ENCODE data around the gene PDGFA. TPM values are rescaled to one million over a fixed set of nuclear protein-coding genes. Genes with fewer than 3 reads are reported as not detected.

The PDGFA gene
- total RNA-seq, 4 donors from 2014 or later = 16.2 to 41.6 (median 22.0) TPM

GRCh38 chr7:495326-495725 lies 24.3 kb downstream of the PDGFA start:
- Histone ChIP-seq H3K9me3 (no peaks in the 10 kb centered on the region), H3K4me1 (peaks cover 19% of the 10 kb centered on the region), H3K27ac (no peak overlapping the region), H3K36me3 (peaks cover 18% of the 10 kb centered on the region), H3K27me3 (no peaks in the 10 kb centered on the region), H3K4me3 (no peak overlapping the region)
- WGBS = 90% methylated on average over 2 of the region's 9 CpGs
- TF ChIP-seq POLR2AphosphoS5 (IDR thresholded peaks at IDR 0.05) (no peak), CTCF (IDR thresholded peaks at IDR 0.05) (no peak), POLR2A (IDR thresholded peaks at IDR 0.05) (no peak), EP300 (IDR thresholded peaks at IDR 0.05) (no peak)
- DNase-seq (ENCODE audit: low spot score in 2 of 2) = peak in 1 of 2 donors; percentile 46

GRCh38 chr7:494906-495305 lies 24.7 kb downstream of the PDGFA start:
- H3K4me1 ChIP-seq = peaks cover 20% of the 10 kb centered on the region

GRCh38 chr7:494259-494687 lies 25.4 kb downstream of the PDGFA start:
- Histone ChIP-seq H3K4me1 (peaks cover 20% of the 10 kb centered on the region), H3K27ac (no peak overlapping the region), H3K27me3 (no peaks in the 10 kb centered on the region), H3K36me3 (peaks cover 9% of the 10 kb centered on the region), H3K4me3 (no peak overlapping the region), H3K9me3 (no peaks in the 10 kb centered on the region)
- TF ChIP-seq POLR2A (IDR thresholded peaks at IDR 0.05) (no peak), CTCF (IDR thresholded peaks at IDR 0.05) (no peak), POLR2AphosphoS5 (IDR thresholded peaks at IDR 0.05) (no peak), EP300 (IDR thresholded peaks at IDR 0.05) (no peak)
- 71% methylated on average over 16 of the region's 31 CpGs for WGBS
- peak in 1 of 2 donors; percentile 57 for DNase-seq (ENCODE audit: low spot score in 2 of 2)

More at GRCh38 chr7:494906-495305, 24.7 kb downstream of the PDGFA start:
- Histone ChIP-seq H3K36me3 (peaks cover 14% of the 10 kb centered on the region), H3K4me3 (no peak overlapping the region), H3K27ac (no peak overlapping the region), H3K27me3 (no peaks in the 10 kb centered on the region), H3K9me3 (no peaks in the 10 kb centered on the region)
- peak in 1 of 2 donors; percentile 48 for DNase-seq (ENCODE audit: low spot score in 2 of 2)
- WGBS = 30% methylated on average over 2 of the region's 6 CpGs
- TF ChIP-seq POLR2A (IDR thresholded peaks at IDR 0.05) = no peak
- no peak for TF ChIP-seq EP300 (IDR thresholded peaks at IDR 0.05)
- no peak for TF ChIP-seq POLR2AphosphoS5 (IDR thresholded peaks at IDR 0.05)
- TF ChIP-seq CTCF (IDR thresholded peaks at IDR 0.05) = no peak

GRCh38 chr7:493661-494251 lies 25.9 kb downstream of the PDGFA start:
- Histone ChIP-seq H3K4me3 (no peak overlapping the region), H3K27ac (no peak overlapping the region), H3K36me3 (peaks cover 4% of the 10 kb centered on the region), H3K27me3 (no peaks in the 10 kb centered on the region), H3K9me3 (no peaks in the 10 kb centered on the region), H3K4me1 (peaks cover 20% of the 10 kb centered on the region)
- 64% methylated on average over 3 of the region's 55 CpGs for WGBS
- no peak for TF ChIP-seq POLR2AphosphoS5 (IDR thresholded peaks at IDR 0.05)
- no peak for TF ChIP-seq POLR2A (IDR thresholded peaks at IDR 0.05)
- TF ChIP-seq CTCF (IDR thresholded peaks at IDR 0.05) = no peak
- TF ChIP-seq EP300 (IDR thresholded peaks at IDR 0.05) = no peak
- DNase-seq (ENCODE audit: low spot score in 2 of 2) = peak in 1 of 2 donors; percentile 44

- Histone ChIP-seq H3K27me3 (no peaks in the 10 kb centered on the region), H3K9me3 (no peaks in the 10 kb centered on the region), H3K27ac (no peak overlapping the region), H3K4me3 (no peak overlapping the region), H3K36me3 (peaks cover 3% of the 10 kb centered on the region), H3K4me1 (peaks cover 20% of the 10 kb centered on the region)
- TF ChIP-seq EP300 (IDR thresholded peaks at IDR 0.05) (no peak), POLR2A (IDR thresholded peaks at IDR 0.05) (no peak), POLR2AphosphoS5 (IDR thresholded peaks at IDR 0.05) (no peak), CTCF (IDR thresholded peaks at IDR 0.05) (no peak)
- DNase-seq (ENCODE audit: low spot score in 2 of 2) = peak in 1 of 2 donors; percentile 52
- WGBS = 65% methylated on average over 2 of the region's 8 CpGs
Observed at GRCh38 chr7:492714-493065, 27.0 kb downstream of the PDGFA start.
